IPS DF 6.9 (cell line): ENCODE measurements around the gene FAM170A.

Experiments used
- DNase-seq: peaks from one replicate; pipeline ENCODE4 v3.0.0-alpha.2; 2013; ENCODE audit warnings: low read depth, low spot score
- H3K27ac ChIP-seq: one replicate; pipeline ENCODE4 v1.5.1; 2013; ENCODE audit warnings: low read length, control low read depth
- H3K27me3 ChIP-seq: 2 replicates; pipeline ENCODE4 v1.6.1; 2013; ENCODE audit warnings: mild to moderate bottlenecking, low read length; ENCODE audit not compliant: control insufficient read depth, insufficient read depth
- H3K36me3 ChIP-seq: 2 replicates; pipeline ENCODE4 v1.6.1; 2013; ENCODE audit warnings: low read length; ENCODE audit not compliant: control insufficient read depth, insufficient read depth
- H3K4me1 ChIP-seq: 2 replicates; pipeline ENCODE4 v1.6.1; 2013; ENCODE audit warnings: low read length; ENCODE audit not compliant: control insufficient read depth, insufficient read depth
- H3K4me3 ChIP-seq: 2 replicates; pipeline ENCODE4 v1.5.1; 2013; ENCODE audit warnings: mild to moderate bottlenecking, low read length
- H3K9me3 ChIP-seq: 2 replicates; pipeline ENCODE4 v1.6.1; 2013; ENCODE audit warnings: low read length, inconsistent platforms; ENCODE audit not compliant: control insufficient read depth, insufficient read depth
- WGBS: extraction: QIAGEN DNeasy Blood & Tissue Kit; methylation state at CpG from one replicate; pipeline ENCODE4 v1.1.7; 2013; ENCODE audit warnings: mixed read lengths, missing lambda C conversion rate; ENCODE audit not compliant: insufficient read length, insufficient coverage; 5-methylcytosine and 5-hydroxymethylcytosine counted together

The FAM170A gene

GRCh38 chr5:119629339-119629738 lies at the start of gene FAM170A:
Gene FAM170A, plus strand, starts transcription at chr5:119629558. Its CDS starts 211 bp downstream, at chr5:119629769.
- Histone ChIP-seq H3K4me1 (no peaks in the 10 kb centered on the region; the same call in 1 of the 2 replicates), H3K4me3 (no peak within 1 kb of the TSS), H3K27me3 (no peaks in the 10 kb centered on the region), H3K9me3 (no peaks in the 10 kb centered on the region; the same call in 1 of the 2 replicates), H3K36me3 (no peaks in the 10 kb centered on the region), H3K27ac (no peak within 1 kb of the TSS)
- no peak for DNase-seq
- no CpG with 5 or more reads among the region's 9 CpGs for WGBS

DNA sequence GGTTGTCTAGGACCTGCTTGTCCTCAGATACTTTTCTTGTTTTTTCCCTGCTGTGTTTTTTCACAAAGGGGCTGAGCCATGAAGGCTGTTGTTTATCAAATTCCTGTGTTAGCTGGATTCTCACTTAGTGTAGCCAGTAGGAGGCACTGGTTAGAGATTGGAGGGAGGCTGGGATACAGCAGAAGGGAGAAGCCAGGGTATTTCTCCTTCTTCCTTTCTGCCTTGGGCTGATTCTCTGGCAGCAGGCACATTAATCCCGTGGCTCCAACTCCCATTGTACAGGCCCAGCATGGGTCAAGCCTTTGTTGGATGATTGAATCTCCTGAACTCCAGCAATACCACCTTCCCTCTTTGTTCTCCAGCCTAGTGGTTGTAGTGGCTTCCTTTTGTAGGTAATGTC lies 46.4 kb upstream of the FAM170A start:
- WGBS, result no CpG with 5 or more reads among the region's 1 CpG
- no peaks in the 10 kb centered on the region for H3K9me3 ChIP-seq

GRCh38 chr5:119583684-119584083 lies 45.7 kb upstream of the FAM170A start:
- WGBS, result no CpG with 5 or more reads among the region's 3 CpGs
- Histone ChIP-seq H3K9me3 (no peaks in the 10 kb centered on the region), H3K4me3 (no peak overlapping the region), H3K36me3 (no peaks in the 10 kb centered on the region), H3K4me1 (no peaks in the 10 kb centered on the region), H3K27ac (no peak overlapping the region), H3K27me3 (no peaks in the 10 kb centered on the region)
- no peak for DNase-seq

More for the DNA sequence above, 46.4 kb upstream of the FAM170A start:
- no peak overlapping the region for H3K4me3 ChIP-seq
- H3K27me3 ChIP-seq, result no peaks in the 10 kb centered on the region
- H3K36me3 ChIP-seq, result no peaks in the 10 kb centered on the region
- H3K4me1 ChIP-seq, result no peaks in the 10 kb centered on the region
- DNase-seq, result no peak
- no peak overlapping the region for H3K27ac ChIP-seq

DNA sequence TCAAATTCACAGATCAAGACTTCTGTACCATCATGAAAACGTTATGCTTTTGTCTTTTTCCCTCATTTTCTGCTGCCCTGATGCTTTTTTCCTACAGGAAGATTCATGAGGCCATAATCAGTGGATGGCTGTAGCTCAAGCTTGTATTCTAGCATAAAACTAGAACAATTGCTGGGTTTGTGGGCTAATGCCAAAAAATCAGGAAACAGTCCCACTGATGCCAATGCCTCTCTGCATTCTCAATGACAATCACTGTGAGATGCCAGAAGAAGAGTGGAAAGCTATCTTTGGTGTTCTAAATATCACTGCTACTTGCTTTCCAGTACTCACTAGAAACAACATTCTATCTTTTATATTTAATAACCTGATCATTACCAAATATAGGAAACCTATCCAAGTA lies 33.3 kb upstream of the FAM170A start:
- Histone ChIP-seq H3K27me3 (no peaks in the 10 kb centered on the region), H3K27ac (no peak overlapping the region), H3K9me3 (no peaks in the 10 kb centered on the region), H3K4me3 (no peak overlapping the region), H3K36me3 (no peaks in the 10 kb centered on the region), H3K4me1 (no peaks in the 10 kb centered on the region)
- WGBS, result no CpG with 5 or more reads among the region's 1 CpG
- DNase-seq, result no peak

GRCh38 chr5:119597728-119598298 lies 31.5 kb upstream of the FAM170A start:
- DNase-seq, result no peak
- Histone ChIP-seq H3K4me3 (no peak overlapping the region), H3K36me3 (no peaks in the 10 kb centered on the region), H3K4me1 (no peaks in the 10 kb centered on the region), H3K27ac (no peak overlapping the region), H3K9me3 (no peaks in the 10 kb centered on the region), H3K27me3 (no peaks in the 10 kb centered on the region)
- WGBS, result no CpG with 5 or more reads among the region's 2 CpGs

GRCh38 chr5:119613937-119614336 lies 15.4 kb upstream of the FAM170A start:
- H3K4me3 ChIP-seq, result no peak overlapping the region
- H3K36me3 ChIP-seq, result no peaks in the 10 kb centered on the region
- no peaks in the 10 kb centered on the region for H3K9me3 ChIP-seq
- no peaks in the 10 kb centered on the region for H3K4me1 ChIP-seq
- no peak for DNase-seq
- no peak overlapping the region for H3K27ac ChIP-seq
- H3K27me3 ChIP-seq, result no peaks in the 10 kb centered on the region

- WGBS, result no CpG with 5 or more reads among the region's 2 CpGs
- Histone ChIP-seq H3K9me3 (no peaks in the 10 kb centered on the region), H3K4me1 (no peaks in the 10 kb centered on the region), H3K27me3 (no peaks in the 10 kb centered on the region), H3K4me3 (no peak overlapping the region), H3K27ac (no peak overlapping the region), H3K36me3 (no peaks in the 10 kb centered on the region)
- DNase-seq, result no peak
Measured at GRCh38 chr5:119614838-119615237, 14.5 kb upstream of the FAM170A start.

- Histone ChIP-seq H3K36me3 (no peaks in the 10 kb centered on the region), H3K27me3 (no peaks in the 10 kb centered on the region), H3K4me1 (no peaks in the 10 kb centered on the region), H3K9me3 (no peaks in the 10 kb centered on the region), H3K27ac (no peak overlapping the region), H3K4me3 (no peak overlapping the region)
- DNase-seq, result no peak
- WGBS, result no CpG with 5 or more reads among the region's 2 CpGs
Measured at GRCh38 chr5:119626086-119626485, 3.3 kb upstream of the FAM170A start.

DNA sequence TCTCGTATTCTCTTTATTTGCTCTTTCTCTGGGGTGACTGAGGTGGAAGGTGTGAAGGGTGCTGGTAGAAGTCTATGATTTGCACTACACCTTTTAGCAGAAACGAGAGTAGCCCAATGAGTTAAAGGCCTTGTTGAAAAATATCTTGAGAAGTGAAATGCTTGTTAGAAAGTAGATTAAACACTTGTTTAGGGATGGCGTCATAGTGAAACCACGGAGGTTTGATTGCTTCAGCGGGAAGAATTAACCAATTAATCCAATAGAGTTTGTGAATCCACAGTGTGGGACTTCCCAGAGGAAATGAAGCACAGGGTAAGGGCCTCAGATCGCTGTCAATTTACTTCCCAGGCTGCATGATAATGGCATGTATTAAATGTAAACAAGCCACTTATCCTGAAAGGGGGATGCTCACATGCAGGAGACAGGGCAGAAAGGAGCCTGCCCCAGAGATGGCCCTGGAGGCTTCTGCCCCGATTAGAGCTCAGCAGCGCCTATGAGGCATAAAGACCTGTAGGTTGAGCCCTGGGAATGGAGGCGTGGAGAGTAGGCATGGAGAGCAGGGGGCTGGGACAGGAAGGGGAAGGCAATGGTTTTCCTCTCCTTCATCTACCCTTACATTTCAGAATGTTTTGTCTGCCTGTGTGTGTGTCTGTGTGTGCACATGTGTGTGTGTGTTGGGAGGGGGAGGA lies 1.5 kb downstream of the FAM170A start:
- Histone ChIP-seq H3K9me3 (no peaks in the 10 kb centered on the region; the same call in 1 of the 2 replicates), H3K36me3 (no peaks in the 10 kb centered on the region), H3K4me3 (no peak overlapping the region), H3K27ac (no peak overlapping the region), H3K27me3 (no peaks in the 10 kb centered on the region), H3K4me1 (no peaks in the 10 kb centered on the region; the same call in 1 of the 2 replicates)
- no peak for DNase-seq
- no CpG with 5 or more reads among the region's 9 CpGs for WGBS

DNA sequence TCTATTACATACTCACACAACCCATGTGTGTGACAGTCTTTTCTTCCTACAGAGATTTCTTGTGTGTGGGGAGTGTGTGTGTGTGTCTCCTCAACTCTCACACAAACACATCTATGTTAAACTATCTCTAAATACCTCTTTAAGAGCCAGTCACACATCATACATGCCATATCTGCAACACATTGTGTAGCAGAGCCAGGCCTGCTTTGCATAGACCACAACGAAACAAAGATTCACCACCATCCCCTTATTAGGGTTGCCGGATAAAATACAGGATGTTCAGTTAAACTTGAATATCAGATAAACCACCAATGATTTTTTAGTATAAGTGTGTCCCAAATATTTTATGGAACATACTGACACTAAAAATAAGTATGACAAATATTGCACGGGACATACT lies 2.3 kb downstream of the FAM170A start:
- DNase-seq, result no peak
- Histone ChIP-seq H3K27ac (no peak overlapping the region), H3K9me3 (no peaks in the 10 kb centered on the region; the same call in 1 of the 2 replicates), H3K36me3 (no peaks in the 10 kb centered on the region), H3K4me1 (no peaks in the 10 kb centered on the region; the same call in 1 of the 2 replicates), H3K27me3 (no peaks in the 10 kb centered on the region), H3K4me3 (no peak overlapping the region)
- no CpG with 5 or more reads among the region's 3 CpGs for WGBS

DNA sequence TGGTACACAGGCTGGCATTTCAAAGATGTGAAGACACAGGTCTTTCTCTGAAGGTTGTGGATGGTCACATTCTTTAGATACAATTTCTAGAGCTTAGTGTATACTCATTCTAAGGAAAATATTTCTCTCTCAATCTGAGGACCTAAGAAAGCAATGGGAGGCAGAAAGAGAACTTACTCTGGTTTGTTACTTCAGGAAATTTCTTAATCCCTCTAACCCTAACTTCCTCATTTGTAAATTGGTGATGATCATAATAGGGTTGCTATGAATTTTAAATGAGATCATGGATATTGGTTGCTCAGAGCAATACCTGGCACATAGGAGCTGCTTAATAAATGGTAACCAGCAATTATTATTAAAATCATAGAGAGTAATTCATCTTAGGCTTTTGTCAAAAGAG lies 22.1 kb downstream of the FAM170A start:
- no peaks in the 10 kb centered on the region for H3K9me3 ChIP-seq

More for the DNA sequence above, 22.1 kb downstream of the FAM170A start:
- DNase-seq, result no peak
- H3K36me3 ChIP-seq, result no peaks in the 10 kb centered on the region
- H3K27ac ChIP-seq, result no peak overlapping the region
- H3K27me3 ChIP-seq, result no peaks in the 10 kb centered on the region
- no peak overlapping the region for H3K4me3 ChIP-seq
- H3K4me1 ChIP-seq, result no peaks in the 10 kb centered on the region
